ENCODE results near the gene AXL. TPM values are rescaled to one million over a fixed set of nuclear protein-coding genes. Genes with fewer than 3 reads are reported as not detected.

The AXL gene
- total and polyA plus RNA-seq, 9 of the 15 experiments (the other 6 are each of a cell fraction or from before 2014, with no cell fraction given) = 0.80 to 6.6 (median 1.6) TPM

GRCh38 chr19:41310033-41310831, 91.2 kb downstream of the AXL start, which contains the start of gene CCDC97 (continued):
- no peak for TF ChIP-seq ZBTB5 (IDR thresholded peaks at IDR 0.05)
- TF ChIP-seq ZBTB2 (IDR thresholded peaks at IDR 0.05) = peak; percentile 96
- no peak for TF ChIP-seq TAL1 (IDR thresholded peaks at IDR 0.05)
- no peak for TF ChIP-seq MCM3 (IDR thresholded peaks at IDR 0.05)
- TF ChIP-seq ZNF277 (CRISPR knock-in tag; IDR thresholded peaks at IDR 0.05; ENCODE audit: borderline replicate concordance) = no peak; the same call in 1 of the 2 replicates
- TF ChIP-seq ZNF512 (tag; IDR thresholded peaks at IDR 0.05) = no peak
- no peak for TF ChIP-seq STAG1 (CRISPR knock-in tag; IDR thresholded peaks at IDR 0.05; ENCODE audit: borderline replicate concordance)
- TF ChIP-seq SMAD3 (CRISPR knock-in tag; conservative IDR thresholded peaks at IDR 0.05) = 0 out of 2 replicates have a peak, but pooled peaks have one; percentile 10
- TF ChIP-seq CREB1 (IDR thresholded peaks at IDR 0.05) = no peak; the same call in 1 of the 2 replicates
- peak; percentile 68 for TF ChIP-seq CREB1 (CRISPR knock-in tag; IDR thresholded peaks at IDR 0.05)
- TF ChIP-seq ZBTB43 (CRISPR knock-in tag; IDR thresholded peaks at IDR 0.05) = no peak
- TF ChIP-seq HEY1 (CRISPR knock-in tag; IDR thresholded peaks at IDR 0.05; ENCODE audit: borderline replicate concordance) = no peak; the same call in 1 of the 2 replicates
- TF ChIP-seq CBFA2T2 (conservative IDR thresholded peaks at IDR 0.05) = no peak
- peak; percentile 96 for TF ChIP-seq HDAC2 (IDR thresholded peaks at IDR 0.05)
- TF ChIP-seq ZBTB34 (CRISPR knock-in tag; IDR thresholded peaks at IDR 0.05) = no peak
- TF ChIP-seq MEF2D (tag; conservative IDR thresholded peaks at IDR 0.05; ENCODE audit: low read depth) = peak; percentile 44; the same call in 1 of the 2 replicates
- peak; percentile 3; the same call in 1 of the 2 replicates for TF ChIP-seq ZNF436 (CRISPR knock-in tag; IDR thresholded peaks at IDR 0.05)
- TF ChIP-seq CBX2 (IDR thresholded peaks at IDR 0.05; ENCODE audit: insufficient read depth, low read length, poor library complexity, severe bottlenecking) = no peak
